ENCODE results near the gene B3GAT1.

- TF ChIP-seq CTCF (IDR thresholded peaks at IDR 0.05; ENCODE audit: insufficient read depth, low read depth, low read length) = no peak
- no peak for TF ChIP-seq EZH2 (IDR thresholded peaks at IDR 0.05; ENCODE audit: insufficient read depth, low read length)
These were observed 55.1 kb downstream of the B3GAT1 start for GRCh38 chr11:134356656-134357544.
